HL-60/S4 treated with phorbol 12-myristate 13-acetate at 8.2 ng/mL for 4 days and 3 days (cell line): ENCODE measurements around the gene CPNE7.

Experiments
- in situ Hi-C: fragments of 300-500 bp; cut with MboI; formaldehyde crosslinking; loops from 2 replicates; pipeline ENCODE4 v1.15.0; 2022; ENCODE audit warnings: low sequenced_read_pairs

CPNE7 gene

DNA sequence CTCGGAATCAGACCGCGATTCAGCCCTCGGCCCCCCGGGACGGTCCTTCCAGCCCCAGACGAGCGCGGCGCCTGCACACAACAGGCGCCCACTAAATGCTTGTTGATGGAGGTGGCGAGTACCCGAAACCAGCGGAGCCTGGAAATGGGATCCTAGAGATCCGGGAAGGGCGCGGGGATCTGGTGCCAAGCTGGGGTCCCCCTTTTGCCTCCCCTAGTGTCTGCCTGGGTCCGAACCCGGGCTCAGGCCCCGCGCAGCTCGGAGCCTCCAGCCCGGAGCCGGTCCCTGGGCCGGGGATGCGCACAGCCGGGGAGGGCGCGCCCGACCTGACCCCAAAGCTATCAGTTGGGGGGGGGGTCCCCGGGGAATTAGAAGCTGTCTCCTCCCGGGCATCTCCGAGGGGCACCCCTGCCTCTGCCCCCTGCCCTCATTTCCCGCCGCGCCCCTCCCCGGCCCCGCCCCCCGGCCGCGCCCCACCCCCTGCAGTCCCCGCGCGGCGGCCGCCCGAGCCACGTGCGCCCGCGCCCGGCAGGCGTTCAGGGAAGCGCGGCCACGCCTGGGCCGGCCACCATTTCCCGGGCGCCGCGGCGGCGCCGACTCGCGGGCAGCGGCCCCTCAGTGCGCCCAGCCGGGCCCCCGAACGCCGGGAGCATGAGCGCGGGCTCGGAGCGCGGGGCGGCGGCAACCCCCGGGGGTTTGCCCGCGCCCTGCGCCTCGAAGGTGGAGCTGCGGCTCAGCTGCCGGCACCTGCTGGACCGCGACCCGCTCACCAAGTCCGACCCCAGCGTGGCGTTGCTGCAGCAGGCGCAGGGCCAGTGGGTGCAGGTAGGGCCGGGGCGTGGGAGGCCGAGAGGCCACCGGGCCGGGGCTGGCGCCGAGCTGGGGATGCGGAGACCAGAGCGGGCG, at the start of gene CPNE7:
TSS of gene CPNE7 (plus strand) at position 512 of the 906 bp plus-strand sequence. CDS start at position 652, 140 bp downstream.
- in situ Hi-C loops, result no loop called here

DNA sequence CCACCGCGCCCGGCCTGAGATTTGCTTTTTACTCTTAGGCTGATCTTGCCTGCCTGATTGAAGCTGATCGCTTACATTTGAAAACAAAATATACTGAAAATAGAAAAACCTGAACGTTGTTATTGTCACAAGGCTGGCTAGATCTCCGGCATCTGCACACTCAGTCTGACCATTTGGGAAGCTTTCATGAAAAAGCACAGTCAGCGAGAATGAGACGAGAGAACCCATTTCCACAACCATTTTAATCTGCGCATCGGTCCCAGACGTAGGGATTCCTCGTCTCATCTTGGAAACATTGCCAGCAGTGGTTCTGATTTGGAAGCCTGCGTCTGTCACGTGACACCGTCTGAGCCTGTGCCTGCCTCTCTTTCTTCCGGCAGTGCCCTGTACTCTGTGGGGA, 46.5 kb upstream of the CPNE7 start:
- in situ Hi-C loops, result no loop called here

DNA sequence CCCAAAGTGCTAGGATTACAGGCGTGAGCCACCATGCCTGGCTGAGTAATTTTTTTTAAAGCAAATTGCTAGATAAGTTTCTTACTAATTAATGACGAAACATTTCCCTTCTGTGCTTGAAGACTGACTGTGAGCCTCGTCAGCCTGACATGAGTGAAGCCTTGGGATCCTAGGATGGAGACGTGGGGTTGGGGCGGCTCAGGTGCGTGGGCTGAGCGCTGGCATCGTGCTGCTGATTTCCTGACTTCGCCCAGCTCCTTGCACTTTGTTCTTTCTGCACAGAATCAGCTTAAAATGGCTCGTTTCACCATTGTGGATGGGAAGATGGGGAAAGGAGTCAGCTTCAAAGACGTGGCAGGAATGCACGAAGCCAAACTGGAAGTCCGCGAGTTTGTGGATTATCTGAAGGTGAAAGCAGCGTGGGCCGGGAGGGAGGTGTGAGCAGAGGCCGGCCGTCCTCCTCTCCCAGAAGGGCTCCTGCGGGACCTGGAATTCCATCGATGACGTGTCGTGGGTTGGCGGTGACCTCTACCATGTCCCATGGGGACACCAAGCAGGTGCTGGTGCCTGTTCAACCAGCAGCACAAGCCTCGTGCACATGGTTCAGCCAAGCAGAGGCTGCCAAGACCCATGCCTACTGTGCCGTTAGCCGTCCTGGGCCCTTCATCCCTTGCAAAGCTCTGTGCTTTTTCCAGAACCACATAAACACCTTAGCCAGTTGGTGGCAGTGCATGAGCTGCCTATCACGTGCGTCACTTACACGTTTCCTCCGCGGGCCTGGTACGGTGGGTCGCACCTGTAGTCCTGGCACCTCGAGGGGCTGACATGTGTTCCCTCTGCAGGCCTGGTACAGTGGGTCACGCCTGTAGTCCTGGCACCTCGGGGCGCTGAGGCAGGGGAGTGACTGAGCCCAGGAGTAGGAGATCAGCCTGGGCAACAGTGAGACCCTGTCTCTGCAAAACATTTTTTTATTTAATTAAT, 44.9 kb upstream of the CPNE7 start:
- in situ Hi-C loops, result no loop called here

DNA sequence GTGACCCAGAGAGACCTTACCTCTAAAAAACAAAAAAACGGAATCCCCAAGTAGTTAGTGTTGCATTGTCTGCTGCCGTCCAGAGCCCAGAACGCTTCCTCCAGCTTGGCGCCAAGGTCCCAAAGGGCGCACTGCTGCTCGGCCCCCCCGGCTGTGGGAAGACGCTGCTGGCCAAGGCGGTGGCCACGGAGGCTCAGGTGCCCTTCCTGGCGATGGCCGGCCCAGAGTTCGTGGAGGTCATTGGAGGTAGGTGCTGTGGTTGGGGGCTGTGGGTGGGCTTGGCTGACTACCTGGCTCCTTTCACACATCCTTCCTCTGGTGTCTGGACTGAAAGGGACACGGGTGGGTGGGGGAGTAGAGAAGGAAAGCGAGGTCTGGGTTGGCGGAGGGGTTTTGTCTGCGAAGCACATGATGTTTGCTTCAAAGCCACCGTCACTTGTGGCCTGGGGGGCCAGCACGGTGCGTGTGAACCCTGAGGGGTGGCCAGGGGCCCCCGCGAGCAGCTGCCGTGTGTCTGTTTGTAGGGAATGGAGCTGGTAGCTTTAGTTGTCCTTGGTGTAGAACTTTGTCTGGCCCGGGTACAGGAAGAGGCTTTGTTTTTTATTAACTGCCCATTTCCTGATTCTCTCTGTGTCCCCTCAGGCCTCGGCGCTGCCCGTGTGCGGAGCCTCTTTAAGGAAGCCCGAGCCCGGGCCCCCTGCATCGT, 43.6 kb upstream of the CPNE7 start:
- in situ Hi-C loops, result no loop called here

DNA sequence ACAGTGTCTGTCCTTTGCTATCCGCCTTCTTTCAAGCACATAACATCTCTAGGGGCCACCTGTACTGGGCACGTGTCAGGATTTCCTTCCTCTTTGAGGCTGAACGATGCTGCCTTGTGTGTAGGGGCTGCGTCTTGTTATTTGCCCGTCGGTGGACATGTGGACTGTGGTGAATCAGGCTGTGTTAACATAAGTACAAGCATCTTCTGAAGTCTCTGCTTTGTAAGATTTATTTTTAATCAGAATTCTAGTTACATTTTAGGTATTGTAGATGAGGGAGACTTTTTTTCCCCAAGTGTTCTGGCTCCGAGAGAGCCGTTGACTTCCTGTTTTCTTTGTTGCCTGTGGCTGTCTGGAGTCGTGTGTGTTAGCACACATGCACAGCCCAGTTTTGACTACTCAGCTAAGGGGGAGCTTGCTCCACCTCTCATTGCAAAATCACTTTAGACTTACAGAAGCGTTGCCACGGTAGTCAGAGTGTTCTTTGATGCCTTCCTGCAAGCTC, 41.3 kb upstream of the CPNE7 start:
- in situ Hi-C loops, result no loop called here

- in situ Hi-C loops, result no loop called here
Measured at GRCh38 chr16:89536371-89536770, 39.2 kb upstream of the CPNE7 start.

GRCh38 chr16:89536886-89537548, 38.5 kb upstream of the CPNE7 start:
- in situ Hi-C loops, result no loop called here

DNA sequence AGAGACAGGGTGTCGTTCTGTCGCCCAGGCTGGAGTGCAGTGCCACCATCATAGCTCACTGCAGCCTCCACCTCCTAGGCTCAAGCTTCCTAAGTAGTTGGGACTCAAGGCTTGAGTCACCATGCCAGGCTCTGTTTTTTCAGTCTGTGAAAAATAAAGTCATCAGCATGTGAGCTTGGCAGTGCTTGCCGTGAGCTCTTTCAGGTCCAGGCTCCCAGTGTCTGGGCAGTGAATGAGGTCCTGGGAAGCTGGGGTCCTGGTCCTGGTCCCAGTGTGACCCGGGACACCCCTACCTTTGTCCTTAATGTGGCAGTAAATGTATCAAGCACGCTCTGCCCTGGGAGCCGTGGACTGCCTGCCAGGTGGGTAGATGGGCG, 38.0 kb upstream of the CPNE7 start:
- in situ Hi-C loops, result no loop called here

- in situ Hi-C loops, result no loop called here
Measured at GRCh38 chr16:89538286-89538685, 37.3 kb upstream of the CPNE7 start.

DNA sequence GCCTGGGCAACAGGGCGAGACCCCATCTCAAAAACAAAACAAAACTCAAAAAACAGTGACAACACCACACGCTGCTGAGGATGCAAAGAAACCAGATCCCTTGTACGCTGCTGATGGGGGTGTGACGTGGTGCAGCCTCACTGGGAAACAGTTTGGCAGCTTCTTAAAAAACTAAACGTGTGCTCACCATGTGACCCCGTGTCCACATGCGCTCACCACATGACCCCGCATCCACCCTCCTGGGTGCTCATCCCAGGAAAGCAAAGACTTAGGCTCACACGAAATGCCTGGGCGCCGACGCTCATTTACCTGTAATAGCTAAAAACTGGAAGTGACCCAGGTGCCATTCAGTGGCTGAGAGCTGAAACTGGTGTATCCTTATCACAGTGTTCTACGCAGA, 35.0 kb upstream of the CPNE7 start:
- in situ Hi-C loops, result no loop called here

- in situ Hi-C loops, result no loop called here
Measured at GRCh38 chr16:89541792-89542191, 33.8 kb upstream of the CPNE7 start.

DNA sequence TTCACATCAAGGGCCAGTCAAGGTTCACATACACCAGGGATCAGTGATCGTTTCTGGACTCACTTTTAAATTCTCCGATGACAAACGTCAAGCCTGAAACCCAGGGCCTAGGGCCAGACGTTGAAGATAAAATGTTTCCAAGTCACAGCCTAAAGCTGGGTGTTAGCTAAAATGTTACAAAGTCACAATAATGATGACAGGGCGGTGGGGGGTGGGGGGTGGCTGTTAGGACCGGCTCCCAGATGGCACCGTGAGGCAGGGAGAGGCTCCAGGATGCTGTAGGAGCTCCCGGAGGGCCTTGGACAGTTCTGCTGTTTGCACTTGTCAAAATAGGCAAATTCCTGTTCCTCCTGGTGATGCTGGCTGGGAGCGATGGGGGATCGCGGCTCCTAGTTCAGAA, 31.4 kb upstream of the CPNE7 start:
- in situ Hi-C loops, result no loop called here

DNA sequence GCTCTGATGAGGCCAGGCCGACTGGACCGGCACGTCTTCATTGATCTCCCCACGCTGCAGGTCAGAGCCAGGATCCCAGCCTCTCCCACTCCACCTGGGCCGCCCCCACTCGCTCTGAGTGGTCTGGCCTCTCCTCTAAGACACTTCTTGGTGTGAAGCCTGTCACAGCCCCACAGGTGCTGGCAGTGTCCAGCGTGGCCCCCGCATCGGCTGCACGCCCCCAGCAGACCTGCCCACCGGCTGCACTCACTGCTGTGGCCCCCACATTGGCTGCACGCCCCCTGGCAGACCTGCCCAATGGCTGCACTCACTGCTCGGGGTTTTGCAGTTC, 30.9 kb upstream of the CPNE7 start:
- in situ Hi-C loops, result no loop called here

DNA sequence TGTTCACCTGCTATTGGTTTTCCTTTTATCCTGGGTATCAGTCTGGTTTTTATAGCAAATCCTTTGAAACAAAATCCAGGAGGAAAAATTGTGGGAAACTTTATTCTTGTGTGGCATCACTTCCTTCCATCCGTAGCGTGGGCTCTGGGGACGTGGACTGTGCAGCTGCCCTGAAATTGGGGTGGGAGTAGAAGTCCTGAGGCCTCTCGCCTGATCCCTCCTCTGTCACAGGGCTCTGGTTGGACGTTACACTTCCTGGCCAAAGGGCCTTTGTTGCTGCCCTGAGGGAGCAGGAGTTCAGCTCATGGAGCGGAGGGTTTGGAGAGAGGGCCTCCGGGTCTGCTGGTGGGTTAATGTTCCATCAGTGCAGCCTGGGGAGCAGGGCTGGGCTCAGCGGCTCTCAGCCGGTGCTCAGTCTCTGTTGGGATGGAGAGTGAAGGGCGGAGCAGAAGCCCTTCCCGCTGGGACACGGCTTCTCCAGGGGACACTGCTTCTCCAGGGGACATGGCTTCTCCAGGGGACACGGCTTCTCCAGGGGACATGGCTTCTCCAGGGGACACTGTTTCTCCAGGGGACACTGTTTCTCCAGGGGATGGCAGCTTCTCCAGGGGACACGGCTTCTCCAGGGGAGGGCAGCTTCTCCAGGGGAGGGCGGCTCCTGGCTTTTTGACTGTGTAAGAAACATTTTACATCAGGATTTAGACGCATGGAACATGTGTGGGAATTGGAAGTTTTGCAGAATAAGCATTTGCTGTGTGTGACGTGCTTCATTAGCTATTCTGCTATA, 30.3 kb upstream of the CPNE7 start:
- in situ Hi-C loops, result no loop called here

GRCh38 chr16:89545831-89546574, 29.6 kb upstream of the CPNE7 start:
- in situ Hi-C loops, result no loop called here

DNA sequence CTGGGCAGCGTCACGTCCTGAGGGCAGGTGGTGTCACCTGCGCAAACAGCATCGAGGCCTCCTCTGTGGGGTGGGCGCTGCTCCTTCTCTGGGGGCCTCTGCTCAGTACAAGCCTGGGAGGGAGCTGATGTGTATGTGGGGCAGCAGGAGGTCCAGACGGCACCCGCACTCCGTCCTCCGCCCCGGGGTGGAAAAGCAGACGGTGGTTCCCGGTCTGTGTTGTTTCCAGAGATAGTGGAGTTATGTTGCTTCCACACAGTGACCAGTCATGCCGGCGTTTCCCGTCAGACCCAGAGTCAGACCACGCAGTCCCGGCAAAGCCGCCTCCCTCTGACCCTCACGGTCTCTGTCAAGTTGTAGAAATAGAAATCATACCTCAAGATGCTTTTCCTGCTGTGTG, 28.8 kb upstream of the CPNE7 start:
- in situ Hi-C loops, result no loop called here

DNA sequence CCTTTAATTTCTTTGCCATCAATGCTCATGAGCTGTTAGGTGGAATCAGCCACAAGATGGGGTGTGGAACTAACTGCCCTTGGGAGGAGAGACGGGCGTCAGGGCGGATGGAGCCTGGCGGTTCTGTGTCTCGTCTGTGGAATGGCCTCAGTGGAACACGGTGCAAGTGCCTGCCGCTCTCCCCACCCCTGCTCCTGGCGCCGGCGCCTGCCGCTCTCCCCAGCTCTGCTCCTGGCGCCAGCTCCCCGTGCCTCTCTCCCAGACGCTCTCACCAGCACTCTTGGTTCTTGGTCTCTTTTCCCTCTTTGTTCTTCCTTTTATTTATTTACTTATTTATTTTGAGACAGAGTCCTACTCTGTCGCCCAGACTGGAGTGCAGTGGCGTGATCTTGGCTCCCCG, 28.3 kb upstream of the CPNE7 start:
- in situ Hi-C loops, result no loop called here

- in situ Hi-C loops, result no loop called here
Measured at GRCh38 chr16:89547860-89548259, 27.7 kb upstream of the CPNE7 start.
